Astrocyte of the spinal cord (primary cell): Measurements from ENCODE around the gene FKBP6.
A peak's percentile ranks its signal among the peaks of the same experiment; 100 is the strongest.

Source experiments
- DNase-seq: peaks from one replicate; pipeline ENCODE4 v3.0.0; 2011; ENCODE audit warnings: low read depth, low spot score
- H3K4me3 ChIP-seq: 2 replicates; pipeline ENCODE4 v1.5.1; 2011; ENCODE audit warnings: low read depth, mild to moderate bottlenecking, low read length, moderate library complexity
- CTCF ChIP-seq: IDR thresholded peaks from 2 replicates; pipeline ENCODE4 v1.5.1; 2012; ENCODE audit warnings: low read depth, mild to moderate bottlenecking, low read length, inconsistent platforms
- in situ Hi-C: cut with HindIII; loops from 2 replicates; pipeline ENCODE4 v1.10.0; 2017; ENCODE audit warnings: low sequenced_read_pairs

Gene FKBP6

DNA sequence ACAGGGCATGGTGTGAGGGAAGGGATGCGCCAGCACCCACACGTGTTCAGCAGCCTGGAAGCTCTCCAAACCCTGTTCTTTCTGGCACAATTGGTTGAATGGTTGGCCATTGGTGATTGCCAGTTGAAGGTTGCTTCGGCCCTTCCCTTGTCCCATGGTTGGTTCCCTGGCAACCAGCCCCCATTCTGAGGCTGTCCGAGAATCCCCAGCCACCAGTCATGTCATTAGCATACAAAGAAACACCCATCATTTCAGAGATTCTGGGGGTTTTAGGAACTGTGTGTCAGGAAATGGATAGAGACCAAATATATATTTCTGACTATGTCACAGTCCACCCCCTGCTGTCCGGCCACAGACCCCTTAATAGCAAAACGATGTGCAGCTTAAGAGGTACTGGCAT, 21.8 kb downstream of the FKBP6 start:
- H3K4me3 ChIP-seq = no peak overlapping the region
- in situ Hi-C loops = no loop called here
- TF ChIP-seq CTCF = no peak
- no peak for DNase-seq

GRCh38 chr7:73350306-73351068, 22.5 kb downstream of the FKBP6 start:
- TF ChIP-seq CTCF = no peak
- no peak for DNase-seq
- no peak overlapping the region for H3K4me3 ChIP-seq
- in situ Hi-C loops = no loop called here

GRCh38 chr7:73351447-73352167, 23.6 kb downstream of the FKBP6 start:
- TF ChIP-seq CTCF = no peak
- in situ Hi-C loops = no loop called here
- H3K4me3 ChIP-seq = no peak overlapping the region
- DNase-seq = peak; percentile 19

- H3K4me3 ChIP-seq = no peak overlapping the region
- DNase-seq = no peak
- in situ Hi-C loops = no loop called here
- TF ChIP-seq CTCF = no peak
Measured at GRCh38 chr7:73352784-73353183, 24.8 kb downstream of the FKBP6 start.

GRCh38 chr7:73353243-73353642, 25.3 kb downstream of the FKBP6 start:
- in situ Hi-C loops = no loop called here
- DNase-seq = no peak
- no peak overlapping the region for H3K4me3 ChIP-seq
- no peak for TF ChIP-seq CTCF

DNA sequence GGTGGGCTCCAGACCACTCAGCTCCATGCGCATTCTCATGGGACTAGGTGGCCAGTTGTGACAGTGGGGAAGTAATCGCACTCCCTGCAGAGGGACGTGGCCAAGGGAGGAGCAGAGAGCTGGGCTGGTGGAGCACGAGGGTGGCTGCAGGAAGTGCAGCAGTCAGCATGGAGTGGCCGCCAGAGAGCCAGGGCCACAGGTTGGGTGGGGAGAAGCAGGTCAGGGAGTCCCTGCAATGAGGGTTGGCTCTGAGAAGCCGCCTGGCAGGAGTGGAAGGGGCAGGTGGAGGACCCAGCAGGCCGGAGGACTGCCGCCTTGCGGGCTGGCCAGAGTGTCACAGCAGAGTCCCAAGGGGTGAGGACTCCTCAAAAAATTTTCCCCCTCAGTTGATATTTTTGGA, 26.2 kb downstream of the FKBP6 start:
- no peak for DNase-seq
- in situ Hi-C loops = no loop called here
- no peak for TF ChIP-seq CTCF

More for the DNA sequence above, 26.2 kb downstream of the FKBP6 start:
- H3K4me3 ChIP-seq = no peak overlapping the region
